GM23338 (cell line): ENCODE data around the gene EXD3. TPM values are rescaled to one million over a fixed set of nuclear protein-coding genes. Genes with fewer than 3 reads are reported as not detected.

ENCODE experiments used
- ATAC-seq: fragments of 200-7000 bp; cut with Tn5 transposase; 3 replicates; pipeline ENCODE4 v1.9.1; 2020
- DNase-seq: peaks from one replicate; pipeline ENCODE4 v3.0.0-alpha.2; 2015; ENCODE audit warnings: low spot score
- H2AFZ ChIP-seq: fragments of 200-600 bp; sonication (generic); 2 replicates; pipeline ENCODE4 v1.8.0; 2016; ENCODE audit warnings: antibody characterized with exemption, mild to moderate bottlenecking, moderate library complexity
- H3F3A ChIP-seq: fragments of 200-600 bp; sonication (generic); replicated peaks from 2 replicates; pipeline ENCODE4 v1.8.0; 2017; ENCODE audit warnings: antibody characterized with exemption, mixed run types, low read depth
- H3K27ac ChIP-seq: fragments of 200-600 bp; sonication (generic); 2 replicates; pipeline ENCODE4 v1.6.1; 2016; ENCODE audit warnings: low read depth
- H3K27me3 ChIP-seq: fragments of 200-600 bp; sonication (generic); 2 replicates; pipeline ENCODE4 v1.8.0; 2016; ENCODE audit warnings: mild to moderate bottlenecking, mixed run types, moderate library complexity; ENCODE audit not compliant: insufficient read depth
- H3K36me3 ChIP-seq: fragments of 200-600 bp; sonication (generic); 2 replicates; pipeline ENCODE4 v1.8.0; 2016; ENCODE audit warnings: mild to moderate bottlenecking; ENCODE audit not compliant: insufficient read depth
- H3K4me1 ChIP-seq: fragments of 200-600 bp; sonication (generic); 2 replicates; pipeline ENCODE4 v1.8.0; 2016; ENCODE audit warnings: mild to moderate bottlenecking, moderate library complexity; ENCODE audit not compliant: insufficient read depth
- H3K4me2 ChIP-seq: fragments of 200-600 bp; sonication (generic); 2 replicates; pipeline ENCODE4 v1.7.1; 2017; ENCODE audit warnings: mixed run types
- H3K4me3 ChIP-seq: fragments of 200-600 bp; sonication (generic); 2 replicates; pipeline ENCODE4 v1.6.1; 2016; ENCODE audit warnings: mixed run types
- H3K79me2 ChIP-seq: fragments of 200-600 bp; sonication (generic); replicated peaks from 2 replicates; pipeline ENCODE4 v1.8.0; 2017; ENCODE audit warnings: mild to moderate bottlenecking; ENCODE audit not compliant: insufficient read depth
- H3K9me2 ChIP-seq: fragments of 200-600 bp; sonication (generic); 2 replicates; pipeline ENCODE4 v1.8.0; 2017; ENCODE audit not compliant: insufficient read depth
- H4K20me1 ChIP-seq: fragments of 200-600 bp; sonication (generic); replicated peaks from 2 replicates; pipeline ENCODE4 v1.8.0; 2017; ENCODE audit warnings: mild to moderate bottlenecking; ENCODE audit not compliant: insufficient read depth
- H3K27ac Mint-ChIP-seq: 2 replicates; pipeline ENCODE4 v1.8.0; 2020; ENCODE audit warnings: inconsistent platforms, mild to moderate bottlenecking, moderate library complexity, mixed read lengths
- H3K27me3 Mint-ChIP-seq: 3 replicates; pipeline ENCODE4 v1.8.0; 2022; ENCODE audit warnings: low read depth, mild to moderate bottlenecking, moderate library complexity, mixed read lengths, inconsistent platforms; ENCODE audit not compliant: insufficient read depth, poor library complexity
- H3K36me3 Mint-ChIP-seq: 3 replicates; pipeline ENCODE4 v1.8.0; 2021; ENCODE audit warnings: low read depth, mild to moderate bottlenecking, inconsistent platforms, moderate library complexity, mixed read lengths
- H3K4me1 Mint-ChIP-seq: 3 replicates; pipeline ENCODE4 v1.8.0; 2020; ENCODE audit warnings: mild to moderate bottlenecking, inconsistent platforms, mixed read lengths
- H3K4me3 Mint-ChIP-seq: 3 replicates; pipeline ENCODE4 v1.8.0; 2021; ENCODE audit warnings: moderate library complexity, mild to moderate bottlenecking, inconsistent platforms, mixed read lengths
- H3K9me3 Mint-ChIP-seq: 3 replicates; pipeline ENCODE4 v1.8.0; 2020; ENCODE audit warnings: moderate library complexity, mild to moderate bottlenecking, inconsistent platforms, mixed read lengths
- CREB1 ChIP-seq: fragments of 250-450 bp; sonication (Bioruptor Pico); IDR thresholded peaks from 2 replicates; pipeline ENCODE4 v1.5.0; 2020; ENCODE audit warnings: low read depth, mild to moderate bottlenecking, moderate library complexity
- EZH2 ChIP-seq: fragments of 200-600 bp; sonication (generic); IDR thresholded peaks from one replicate; pipeline ENCODE4 v1.8.0; 2017; ENCODE audit warnings: antibody characterized with exemption, mild to moderate bottlenecking, low read depth; ENCODE audit not compliant: unreplicated experiment
- NANOG ChIP-seq: IDR thresholded peaks from 2 replicates; pipeline ENCODE4 v1.6.1; 2016; ENCODE audit warnings: antibody characterized with exemption, borderline replicate concordance
- STAT1 ChIP-seq: IDR thresholded peaks from one replicate; pipeline ENCODE4 v1.6.1; 2016; ENCODE audit warnings: antibody characterized with exemption; ENCODE audit not compliant: unreplicated experiment
- polyA plus RNA-seq: library from polyadenylated mRNA; unstranded; fragments of >200 nt; fragmentation: Nextera tagmentation; extraction: Ambion mirVana; gene quantifications from 2 replicates; pipeline ENCODE4 v1.2.1, GENCODE V29; 2016
- total RNA-seq: library from RNA; depleted of rRNA; stranded (reverse); fragments of >200 nt; shearing (Covaris generic); gene quantifications from 2 replicates; pipeline ENCODE4 v1.2.3, GENCODE V29; 2014
- TF ChIP-seq, protein P1 (sequence below), 2 experiments: fragments of 200-600 bp in 1 of 2; sonication (generic) in 1 of 2; conservative IDR thresholded peaks; 2 replicates each; pipeline versions ENCODE4 v1.5.1 to v1.6.1; 2016 to 2017; ENCODE audit warnings: antibody characterized with exemption in 2 of 2, low read depth in 2 of 2, mild to moderate bottlenecking in 2 of 2, moderate library complexity in 1 of 2
- TF ChIP-seq, protein P2 (sequence below): IDR thresholded peaks from 2 replicates; pipeline ENCODE4 v1.6.1; 2016; ENCODE audit warnings: antibody characterized with exemption
- TF ChIP-seq, protein P3 (sequence below): IDR thresholded peaks from one replicate; pipeline ENCODE4 v1.6.1; 2018; ENCODE audit warnings: antibody characterized with exemption; ENCODE audit not compliant: unreplicated experiment

Gene EXD3
- total and polyA plus RNA-seq, 2 experiments from 2014 or later, result 3.6 to 9.7 TPM

GRCh38 chr9:137311171-137311985 lies 111.6 kb downstream of the EXD3 start (continued):
- TF ChIP-seq, protein P1, sequence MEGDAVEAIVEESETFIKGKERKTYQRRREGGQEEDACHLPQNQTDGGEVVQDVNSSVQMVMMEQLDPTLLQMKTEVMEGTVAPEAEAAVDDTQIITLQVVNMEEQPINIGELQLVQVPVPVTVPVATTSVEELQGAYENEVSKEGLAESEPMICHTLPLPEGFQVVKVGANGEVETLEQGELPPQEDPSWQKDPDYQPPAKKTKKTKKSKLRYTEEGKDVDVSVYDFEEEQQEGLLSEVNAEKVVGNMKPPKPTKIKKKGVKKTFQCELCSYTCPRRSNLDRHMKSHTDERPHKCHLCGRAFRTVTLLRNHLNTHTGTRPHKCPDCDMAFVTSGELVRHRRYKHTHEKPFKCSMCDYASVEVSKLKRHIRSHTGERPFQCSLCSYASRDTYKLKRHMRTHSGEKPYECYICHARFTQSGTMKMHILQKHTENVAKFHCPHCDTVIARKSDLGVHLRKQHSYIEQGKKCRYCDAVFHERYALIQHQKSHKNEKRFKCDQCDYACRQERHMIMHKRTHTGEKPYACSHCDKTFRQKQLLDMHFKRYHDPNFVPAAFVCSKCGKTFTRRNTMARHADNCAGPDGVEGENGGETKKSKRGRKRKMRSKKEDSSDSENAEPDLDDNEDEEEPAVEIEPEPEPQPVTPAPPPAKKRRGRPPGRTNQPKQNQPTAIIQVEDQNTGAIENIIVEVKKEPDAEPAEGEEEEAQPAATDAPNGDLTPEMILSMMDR (conservative IDR thresholded peaks at IDR 0.05; ENCODE audit: low read depth in 2 of 2), result no peak
- TF ChIP-seq, protein P2, sequence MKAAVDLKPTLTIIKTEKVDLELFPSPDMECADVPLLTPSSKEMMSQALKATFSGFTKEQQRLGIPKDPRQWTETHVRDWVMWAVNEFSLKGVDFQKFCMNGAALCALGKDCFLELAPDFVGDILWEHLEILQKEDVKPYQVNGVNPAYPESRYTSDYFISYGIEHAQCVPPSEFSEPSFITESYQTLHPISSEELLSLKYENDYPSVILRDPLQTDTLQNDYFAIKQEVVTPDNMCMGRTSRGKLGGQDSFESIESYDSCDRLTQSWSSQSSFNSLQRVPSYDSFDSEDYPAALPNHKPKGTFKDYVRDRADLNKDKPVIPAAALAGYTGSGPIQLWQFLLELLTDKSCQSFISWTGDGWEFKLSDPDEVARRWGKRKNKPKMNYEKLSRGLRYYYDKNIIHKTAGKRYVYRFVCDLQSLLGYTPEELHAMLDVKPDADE, result no peak
- TF ChIP-seq, protein P3, sequence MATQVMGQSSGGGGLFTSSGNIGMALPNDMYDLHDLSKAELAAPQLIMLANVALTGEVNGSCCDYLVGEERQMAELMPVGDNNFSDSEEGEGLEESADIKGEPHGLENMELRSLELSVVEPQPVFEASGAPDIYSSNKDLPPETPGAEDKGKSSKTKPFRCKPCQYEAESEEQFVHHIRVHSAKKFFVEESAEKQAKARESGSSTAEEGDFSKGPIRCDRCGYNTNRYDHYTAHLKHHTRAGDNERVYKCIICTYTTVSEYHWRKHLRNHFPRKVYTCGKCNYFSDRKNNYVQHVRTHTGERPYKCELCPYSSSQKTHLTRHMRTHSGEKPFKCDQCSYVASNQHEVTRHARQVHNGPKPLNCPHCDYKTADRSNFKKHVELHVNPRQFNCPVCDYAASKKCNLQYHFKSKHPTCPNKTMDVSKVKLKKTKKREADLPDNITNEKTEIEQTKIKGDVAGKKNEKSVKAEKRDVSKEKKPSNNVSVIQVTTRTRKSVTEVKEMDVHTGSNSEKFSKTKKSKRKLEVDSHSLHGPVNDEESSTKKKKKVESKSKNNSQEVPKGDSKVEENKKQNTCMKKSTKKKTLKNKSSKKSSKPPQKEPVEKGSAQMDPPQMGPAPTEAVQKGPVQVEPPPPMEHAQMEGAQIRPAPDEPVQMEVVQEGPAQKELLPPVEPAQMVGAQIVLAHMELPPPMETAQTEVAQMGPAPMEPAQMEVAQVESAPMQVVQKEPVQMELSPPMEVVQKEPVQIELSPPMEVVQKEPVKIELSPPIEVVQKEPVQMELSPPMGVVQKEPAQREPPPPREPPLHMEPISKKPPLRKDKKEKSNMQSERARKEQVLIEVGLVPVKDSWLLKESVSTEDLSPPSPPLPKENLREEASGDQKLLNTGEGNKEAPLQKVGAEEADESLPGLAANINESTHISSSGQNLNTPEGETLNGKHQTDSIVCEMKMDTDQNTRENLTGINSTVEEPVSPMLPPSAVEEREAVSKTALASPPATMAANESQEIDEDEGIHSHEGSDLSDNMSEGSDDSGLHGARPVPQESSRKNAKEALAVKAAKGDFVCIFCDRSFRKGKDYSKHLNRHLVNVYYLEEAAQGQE, result no peak
- no peak for TF ChIP-seq NANOG
- no peak for TF ChIP-seq STAT1

- no peak overlapping the region for H3K27ac ChIP-seq
- H3K4me3 Mint-ChIP-seq, result no peak overlapping the region
- no peak overlapping the region for H3K27ac Mint-ChIP-seq
- H3K36me3 Mint-ChIP-seq, result no peaks in the 10 kb centered on the region
- ATAC-seq (peak; percentile 4; the same call in 1 of the 3 replicates), DNase-seq (no peak)
- peaks cover 11% of the 10 kb centered on the region for H3K4me1 Mint-ChIP-seq
- no peak overlapping the region for H2AFZ ChIP-seq
- H3K4me2 ChIP-seq, result no peak overlapping the region
- no peaks in the 10 kb centered on the region for H3F3A ChIP-seq
- no peaks in the 10 kb centered on the region for H3K27me3 ChIP-seq
- H3K27me3 Mint-ChIP-seq, result peaks cover 7% of the 10 kb centered on the region
- H3K9me2 ChIP-seq, result no peaks in the 10 kb centered on the region
- H3K36me3 ChIP-seq, result no peaks in the 10 kb centered on the region
- peaks cover 9% of the 10 kb centered on the region; the same call in 1 of the 2 replicates for H3K4me1 ChIP-seq
- H3K4me3 ChIP-seq, result no peak overlapping the region
- no peaks in the 10 kb centered on the region for H3K9me3 Mint-ChIP-seq
- no peaks in the 10 kb centered on the region for H3K79me2 ChIP-seq
- no peaks in the 10 kb centered on the region for H4K20me1 ChIP-seq
- TF ChIP-seq STAT1 (no peak), EZH2 (no peak), CREB1 (CRISPR knock-in tag) (no peak)
- TF ChIP-seq, protein P3, result no peak
Measured at GRCh38 chr9:137310189-137311052, 112.5 kb downstream of the EXD3 start.
